HL-60/S4 treated with retinoic acid at 250 ng/mL for 4 days and 3 days (cell line): Measurements from ENCODE around the gene MAPKAPK3.
"Not testable (repeated sequence)": the region's sequence is repeated elsewhere in the genome, so short reads cannot be mapped to it uniquely, and the experiment has no call there.

Experiments
- in situ Hi-C: fragments of 300-500 bp; cut with MboI; formaldehyde crosslinking; loops from 2 replicates; pipeline ENCODE4 v1.7.0; 2022; ENCODE audit warnings: low sequenced_read_pairs

The MAPKAPK3 gene

GRCh38 chr3:50675179-50676030 is 58.5 kb downstream of the MAPKAPK3 start:
- in situ Hi-C loops, result no loop called here

GRCh38 chr3:50676031-50676705 is 59.2 kb downstream of the MAPKAPK3 start:
- in situ Hi-C loops, result no loop called here

GRCh38 chr3:50687127-50687751 is 70.3 kb downstream of the MAPKAPK3 start:
- in situ Hi-C loops, result no loop called here

- in situ Hi-C loops, result no loop called here
Measured at GRCh38 chr3:50687916-50688315, 71.0 kb downstream of the MAPKAPK3 start.

- in situ Hi-C loops, result not testable (repeated sequence)
Measured at GRCh38 chr3:50688602-50689001, 71.7 kb downstream of the MAPKAPK3 start.

GRCh38 chr3:50689558-50689957 is 72.6 kb downstream of the MAPKAPK3 start:
- in situ Hi-C loops, result no loop called here

GRCh38 chr3:50695031-50695430 is 78.1 kb downstream of the MAPKAPK3 start:
- in situ Hi-C loops, result no loop called here

- in situ Hi-C loops, result no loop called here
Measured at GRCh38 chr3:50696276-50696675, 79.3 kb downstream of the MAPKAPK3 start.

- in situ Hi-C loops, result no loop called here
Measured at GRCh38 chr3:50698269-50698668, 81.3 kb downstream of the MAPKAPK3 start.
